ENCODE measurements around the gene C10orf90.
"Not testable (repeated sequence)": the region's sequence is repeated elsewhere in the genome, so short reads cannot be mapped to it uniquely, and the experiment has no call there.

Gene C10orf90

GRCh38 chr10:126558881-126559280 is 111.6 kb downstream of the C10orf90 start:
- H3K9me2 ChIP-seq (replicated peaks; ENCODE audit: control insufficient read depth, low read length), result no peaks in the 10 kb centered on the region
- H3K27me3 ChIP-seq (ENCODE audit: control insufficient read depth, low read length), result no peaks in the 10 kb centered on the region
- H3K4me1 ChIP-seq (ENCODE audit: control insufficient read depth, low read length), result no peaks in the 10 kb centered on the region
- no peak overlapping the region for H3K4me2 ChIP-seq (ENCODE audit: low read length)
- no peak overlapping the region for H3K27ac ChIP-seq (ENCODE audit: low read depth, low read length)
- no peak overlapping the region for H3K4me3 ChIP-seq (ENCODE audit: low read length)
- no peak for TF ChIP-seq EZH2phosphoT487 (IDR thresholded peaks at IDR 0.05; ENCODE audit: borderline replicate concordance, low read length)
- TF ChIP-seq CTCF (IDR thresholded peaks at IDR 0.05; ENCODE audit: low read depth, low read length, poor library complexity, severe bottlenecking), result no peak
- no peaks in the 10 kb centered on the region for H4K20me1 ChIP-seq (ENCODE audit: control insufficient read depth, insufficient read depth, low read depth, low read length)
- no peaks in the 10 kb centered on the region for H3F3A ChIP-seq (ENCODE audit: control insufficient read depth, insufficient read depth)
- H3K9me3 ChIP-seq (ENCODE audit: control insufficient read depth, insufficient read depth, low read length), result no peaks in the 10 kb centered on the region
- no peaks in the 10 kb centered on the region for H3K36me3 ChIP-seq (ENCODE audit: control insufficient read depth, low read length)
- H3K79me2 ChIP-seq (ENCODE audit: control insufficient read depth, low read length), result no peaks in the 10 kb centered on the region

- Histone ChIP-seq H4K20me1 (ENCODE audit: control insufficient read depth, insufficient read depth, low read depth, low read length) (no peaks in the 10 kb centered on the region), H3K9me3 (ENCODE audit: control insufficient read depth, insufficient read depth, low read length) (no peaks in the 10 kb centered on the region), H3F3A (ENCODE audit: control insufficient read depth, insufficient read depth) (no peaks in the 10 kb centered on the region), H3K27me3 (ENCODE audit: control insufficient read depth, low read length) (no peaks in the 10 kb centered on the region), H3K79me2 (ENCODE audit: control insufficient read depth, low read length) (no peaks in the 10 kb centered on the region), H3K4me1 (ENCODE audit: control insufficient read depth, low read length) (no peaks in the 10 kb centered on the region), H3K9me2 (replicated peaks; ENCODE audit: control insufficient read depth, low read length) (no peaks in the 10 kb centered on the region), H3K36me3 (ENCODE audit: control insufficient read depth, low read length) (no peaks in the 10 kb centered on the region), H3K4me2 (ENCODE audit: low read length) (no peak overlapping the region), H3K27ac (ENCODE audit: low read depth, low read length) (no peak overlapping the region), H3K4me3 (ENCODE audit: low read length) (no peak overlapping the region)
- TF ChIP-seq EZH2phosphoT487 (IDR thresholded peaks at IDR 0.05; ENCODE audit: borderline replicate concordance, low read length) (no peak), CTCF (IDR thresholded peaks at IDR 0.05; ENCODE audit: low read depth, low read length, poor library complexity, severe bottlenecking) (no peak)
These were observed 119.3 kb downstream of the C10orf90 start for GRCh38 chr10:126551202-126551601.

GRCh38 chr10:126550586-126550985 is 119.9 kb downstream of the C10orf90 start:
- not testable (repeated sequence) for H3K4me2 ChIP-seq (ENCODE audit: low read length); H3K36me3 ChIP-seq (ENCODE audit: control insufficient read depth, low read length); H3K4me1 ChIP-seq (ENCODE audit: control insufficient read depth, low read length); H3K9me3 ChIP-seq (ENCODE audit: control insufficient read depth, insufficient read depth, low read length); H3K27me3 ChIP-seq (ENCODE audit: control insufficient read depth, low read length); H3K27ac ChIP-seq (ENCODE audit: low read depth, low read length); H3K4me3 ChIP-seq (ENCODE audit: low read length); H3K79me2 ChIP-seq (ENCODE audit: control insufficient read depth, low read length); H3F3A ChIP-seq (ENCODE audit: control insufficient read depth, insufficient read depth); H4K20me1 ChIP-seq (ENCODE audit: control insufficient read depth, insufficient read depth, low read depth, low read length); H3K9me2 ChIP-seq (replicated peaks; ENCODE audit: control insufficient read depth, low read length)

GRCh38 chr10:126549344-126549743 is 121.1 kb downstream of the C10orf90 start:
- H3F3A ChIP-seq (ENCODE audit: control insufficient read depth, insufficient read depth), result no peaks in the 10 kb centered on the region
- H3K27me3 ChIP-seq (ENCODE audit: control insufficient read depth, low read length), result no peaks in the 10 kb centered on the region
- H3K9me2 ChIP-seq (replicated peaks; ENCODE audit: control insufficient read depth, low read length), result no peaks in the 10 kb centered on the region
- no peaks in the 10 kb centered on the region for H3K9me3 ChIP-seq (ENCODE audit: control insufficient read depth, insufficient read depth, low read length)
- no peaks in the 10 kb centered on the region for H3K36me3 ChIP-seq (ENCODE audit: control insufficient read depth, low read length)
- no peaks in the 10 kb centered on the region for H3K4me1 ChIP-seq (ENCODE audit: control insufficient read depth, low read length)
- no peak overlapping the region for H3K4me2 ChIP-seq (ENCODE audit: low read length)
- no peak overlapping the region for H3K27ac ChIP-seq (ENCODE audit: low read depth, low read length)
- TF ChIP-seq CTCF (IDR thresholded peaks at IDR 0.05; ENCODE audit: low read depth, low read length, poor library complexity, severe bottlenecking), result no peak
- TF ChIP-seq EZH2phosphoT487 (IDR thresholded peaks at IDR 0.05; ENCODE audit: borderline replicate concordance, low read length), result no peak
- H4K20me1 ChIP-seq (ENCODE audit: control insufficient read depth, insufficient read depth, low read depth, low read length), result no peaks in the 10 kb centered on the region
- H3K79me2 ChIP-seq (ENCODE audit: control insufficient read depth, low read length), result no peaks in the 10 kb centered on the region
- no peak overlapping the region for H3K4me3 ChIP-seq (ENCODE audit: low read length)

Data from DOHH2 (cell line).